NCI-H446 (cell line): ENCODE data around the gene ZNF211.
A peak's percentile ranks its signal among the peaks of the same experiment; 100 is the strongest.

Experiments used
- DNase-seq, 2 experiments: peaks; one replicate each; lab custom pipeline; 2025; lab: John Stamatoyannopoulos, UW

Gene ZNF211

DNA sequence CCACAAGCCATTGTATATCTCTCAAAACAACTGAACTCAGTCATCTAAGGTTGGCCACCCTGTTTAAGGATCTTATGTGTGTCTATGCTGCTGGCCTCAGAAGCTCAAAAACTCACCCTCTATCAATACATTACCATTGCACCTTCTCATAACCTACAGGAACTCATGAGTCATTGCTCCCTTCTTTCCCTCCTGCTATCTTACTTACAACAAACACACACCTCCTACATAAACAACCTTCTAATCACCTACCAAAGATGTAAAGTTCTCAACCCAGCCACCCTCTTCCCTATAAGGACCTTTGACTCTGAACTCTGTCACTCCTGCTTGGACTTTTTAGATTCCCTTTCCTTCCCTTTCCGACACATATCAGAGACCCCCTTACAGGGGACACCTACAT, 22.5 kb downstream of the ZNF211 start:
- DNase-seq: no peak

DNA sequence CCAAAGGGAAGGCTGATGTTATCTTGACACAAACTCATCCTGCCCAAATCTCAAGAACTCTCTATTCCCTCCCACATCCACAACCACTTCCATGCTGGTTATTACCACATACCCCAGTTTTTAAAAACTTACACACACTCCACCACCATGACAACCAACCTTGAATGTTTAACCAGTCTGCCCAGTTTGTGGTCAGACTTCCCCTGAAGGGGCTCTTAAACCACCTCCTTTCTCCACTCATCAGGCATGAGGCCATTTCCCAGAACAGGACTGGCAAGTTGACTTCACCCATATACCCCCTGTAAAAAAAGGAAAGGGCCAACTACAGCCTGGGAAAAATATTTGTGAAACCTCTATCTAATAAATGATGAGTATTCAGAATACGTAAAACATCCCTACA, 23.4 kb downstream of the ZNF211 start:
- DNase-seq: no peak

GRCh38 chr19:57664269-57665127, 31.5 kb downstream of the ZNF211 start:
- peak; percentile 40 to 81 for DNase-seq

DNA sequence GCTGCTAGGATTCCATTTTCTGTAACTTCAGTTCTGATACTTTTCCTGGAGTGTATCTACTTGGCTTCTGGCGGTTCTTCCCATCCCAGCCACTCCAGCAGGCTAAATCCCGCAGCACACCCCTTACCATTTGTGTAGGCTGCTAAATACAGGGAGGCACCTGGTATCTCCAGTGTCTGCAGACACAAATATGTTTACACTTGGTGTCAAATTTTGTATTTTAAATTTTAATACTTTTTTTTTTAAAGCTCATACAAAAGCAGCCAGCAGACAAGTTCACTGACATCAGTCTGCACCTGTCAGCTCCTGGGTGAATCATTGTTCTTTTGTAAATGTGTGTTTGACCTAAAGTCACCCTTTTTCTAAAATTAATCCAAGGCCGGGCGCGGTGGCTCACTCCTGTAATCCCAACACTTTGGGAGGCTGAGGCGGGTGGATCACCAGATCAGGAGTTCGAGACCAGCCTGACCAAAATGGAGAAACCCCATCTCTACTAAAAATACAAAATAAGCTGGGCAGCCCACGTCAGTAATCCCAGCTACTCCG, 32.4 kb downstream of the ZNF211 start:
- no peak for DNase-seq

GRCh38 chr19:57667228-57667627, 34.3 kb downstream of the ZNF211 start:
- DNase-seq: no peak

DNA sequence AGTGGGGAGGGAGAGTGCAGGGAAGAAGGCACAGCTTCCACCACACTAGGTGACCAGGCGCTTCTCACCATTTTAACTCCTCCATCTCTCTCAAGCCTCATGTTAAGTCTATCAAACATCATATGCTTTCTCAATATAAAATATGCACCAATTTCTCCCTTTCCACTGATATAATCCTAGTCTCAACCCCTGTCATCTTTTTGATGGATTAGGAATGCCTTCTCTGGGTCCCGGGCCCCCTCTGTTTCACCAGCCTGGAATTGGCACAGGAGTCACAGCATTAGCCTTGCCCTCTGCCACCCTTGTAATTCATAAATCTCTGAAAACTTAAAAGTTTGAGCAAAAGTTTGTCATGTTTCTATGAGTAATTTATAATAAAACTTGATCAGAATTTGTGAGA, 35.7 kb downstream of the ZNF211 start, which contains the start of gene ZSCAN4:
ZSCAN4 (plus strand) TSS at position 301 of the 400 bp plus-strand sequence. CDS start 7,211 bp downstream, outside the sequence.
- DNase-seq: no peak

- DNase-seq: no peak
Observed at GRCh38 chr19:57671124-57671895, 38.3 kb downstream of the ZNF211 start.

- no peak for DNase-seq
Observed at GRCh38 chr19:57672466-57672865, 39.5 kb downstream of the ZNF211 start.

DNA sequence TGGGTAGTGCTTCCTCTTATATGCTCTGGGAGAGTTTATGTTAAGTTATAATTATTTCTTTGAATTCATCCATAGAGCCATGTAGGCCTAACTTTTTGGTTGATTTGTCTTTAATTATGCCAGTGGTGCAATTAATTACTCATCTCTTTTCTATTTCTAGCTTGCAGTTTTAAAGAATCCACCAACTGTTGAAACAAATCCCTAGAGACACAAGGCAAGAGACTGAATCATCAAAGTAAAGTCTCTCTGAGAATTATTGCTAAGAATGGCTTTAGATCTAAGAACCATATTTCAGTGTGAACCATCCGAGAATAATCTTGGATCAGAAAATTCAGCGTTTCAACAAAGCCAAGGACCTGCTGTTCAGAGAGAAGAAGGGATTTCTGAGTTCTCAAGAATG, 42.9 kb downstream of the ZNF211 start:
- no peak for DNase-seq

- no peak for DNase-seq
Observed at GRCh38 chr19:57682226-57682766, 49.3 kb downstream of the ZNF211 start.

DNA sequence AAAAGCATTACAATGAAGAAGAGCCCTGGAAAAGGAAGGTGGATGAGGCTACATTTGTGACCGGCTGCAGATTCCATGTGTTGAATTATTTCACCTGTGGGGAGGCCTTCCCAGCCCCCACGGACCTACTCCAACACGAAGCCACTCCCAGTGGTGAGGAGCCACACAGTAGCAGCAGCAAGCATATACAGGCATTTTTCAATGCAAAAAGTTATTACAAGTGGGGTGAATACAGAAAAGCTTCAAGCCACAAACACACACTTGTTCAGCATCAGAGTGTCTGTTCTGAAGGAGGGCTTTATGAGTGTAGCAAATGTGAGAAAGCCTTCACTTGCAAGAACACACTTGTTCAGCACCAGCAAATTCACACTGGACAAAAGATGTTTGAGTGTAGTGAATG, 53.8 kb downstream of the ZNF211 start:
- no peak for DNase-seq

- DNase-seq: no peak
Observed at GRCh38 chr19:57687363-57688010, 54.5 kb downstream of the ZNF211 start.

DNA sequence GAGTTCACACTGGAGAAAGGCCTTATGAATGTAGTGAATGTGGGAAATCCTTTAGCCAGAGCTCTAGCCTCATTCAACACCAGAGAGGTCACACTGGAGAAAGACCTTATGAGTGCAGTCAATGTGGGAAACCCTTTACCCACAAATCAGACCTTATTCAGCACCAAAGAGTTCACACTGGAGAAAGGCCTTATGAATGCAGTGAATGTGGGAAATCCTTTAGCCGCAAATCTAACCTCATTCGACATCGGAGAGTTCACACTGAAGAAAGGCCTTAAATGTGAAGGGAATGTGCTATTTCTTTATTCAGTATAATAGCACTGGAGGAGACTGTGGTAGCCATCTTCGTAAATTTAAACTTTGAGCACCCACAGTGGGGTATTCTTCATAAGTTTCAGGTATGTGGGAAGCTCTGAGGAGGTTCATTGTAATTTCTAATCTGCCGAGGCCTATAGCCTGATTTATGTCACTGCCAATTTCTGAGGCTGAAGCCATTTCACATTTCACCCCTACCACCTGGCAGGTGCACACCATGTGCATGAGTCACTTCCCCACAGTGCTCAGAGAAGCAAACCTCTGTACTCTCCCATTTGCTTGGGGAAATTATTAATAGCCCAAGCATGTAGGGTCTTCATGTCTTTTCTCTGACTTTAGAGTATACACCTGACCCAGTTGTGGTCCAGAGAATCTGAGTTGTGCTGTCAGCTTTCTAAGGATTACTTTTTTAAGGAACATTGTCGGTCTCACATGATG, 55.2 kb downstream of the ZNF211 start:
- DNase-seq: no peak

- no peak for DNase-seq
Observed at GRCh38 chr19:57689750-57690149, 56.8 kb downstream of the ZNF211 start.
